ENCODE results near the gene AGBL4. TPM values are rescaled to one million over a fixed set of nuclear protein-coding genes. Genes with fewer than 3 reads are reported as not detected.

Gene AGBL4
- total and polyA plus RNA-seq, 2 of the 4 experiments (the other 2 are of a cell fraction) = not detected

- Histone ChIP-seq H2AFZ (replicated peaks; ENCODE audit: low read length, poor library complexity) (no peak overlapping the region), H3K9ac (ENCODE audit: low read depth, low read length) (no peak overlapping the region), H3K27me3 (ENCODE audit: control insufficient read depth, insufficient read depth, low read length) (no peaks in the 10 kb centered on the region), H3K23ac (ENCODE audit: low read depth, low read length) (no peak overlapping the region), H3K18ac (ENCODE audit: low read depth, low read length) (no peak overlapping the region), H3K4ac (ENCODE audit: low read depth, low read length) (no peak overlapping the region), H2BK5ac (ENCODE audit: low read depth, low read length, poor library complexity, severe bottlenecking) (no peak overlapping the region), H4K8ac (ENCODE audit: low read depth in 2 of 2, low read length in 2 of 2) (no peak overlapping the region), H2BK120ac (ENCODE audit: low read depth, low read length) (no peak overlapping the region), H3K4me1 (ENCODE audit: control insufficient read depth, insufficient read depth, low read length) (no peaks in the 10 kb centered on the region), H3K27ac (ENCODE audit: insufficient read depth, low read length) (no peak overlapping the region), H2AK9ac (replicated peaks; ENCODE audit: low read depth, low read length, poor library complexity) (no peak overlapping the region), H2AK5ac (ENCODE audit: low read depth, low read length) (no peak overlapping the region), H3K4me2 (ENCODE audit: low read depth, low read length) (no peak overlapping the region), H2BK15ac (ENCODE audit: low read depth, low read length) (no peak overlapping the region), H3K9me1 (ENCODE audit: insufficient read depth, low read length) (no peaks in the 10 kb centered on the region), H3K79me1 (ENCODE audit: low read depth in 1 of 2, low read length in 2 of 2) (no peaks in the 10 kb centered on the region), H4K20me1 (ENCODE audit: insufficient read depth, low read length) (no peaks in the 10 kb centered on the region), H3K9me3 (ENCODE audit: control insufficient read depth, insufficient read depth, low read length) (peaks cover 11% of the 10 kb centered on the region), H3K4me3 (ENCODE audit: insufficient read depth, low read depth, low read length) (no peak overlapping the region), H4K5ac (ENCODE audit: low read depth, low read length) (no peak overlapping the region), H3K56ac (ENCODE audit: extremely low read depth, insufficient read depth, low read length) (no peak overlapping the region), H3K14ac (replicated peaks; ENCODE audit: low read depth, low read length) (no peak overlapping the region), H2BK20ac (ENCODE audit: low read depth, low read length) (no peak overlapping the region), H3K36me3 (ENCODE audit: control insufficient read depth, insufficient read depth, low read length) (no peaks in the 10 kb centered on the region), H4K91ac (ENCODE audit: insufficient read depth, low read depth, low read length) (no peak overlapping the region)
- POLR2A ChIA-PET (ENCODE audit: unreplicated experiment) = no interaction called here
- no TSS peak for BruUV-seq (replicated peaks)
- ATAC-seq (ENCODE audit: low read depth) (no peak), DNase-seq (no peak)
- CTCF ChIA-PET = no interaction called here
- in situ Hi-C loops (cut with MboI; ENCODE audit: low sequenced_read_pairs) = no loop called here
- intact Hi-C loops (cut with micrococcal nuclease) = no loop called here
- TF ChIP-seq POLR2A (IDR thresholded peaks at IDR 0.05; ENCODE audit: low read depth, low read length) (no peak), NFE2L2 (IDR thresholded peaks at IDR 0.05; ENCODE audit: low read depth, low read length) (no peak), CHD1 (IDR thresholded peaks at IDR 0.05; ENCODE audit: low read depth, low read length) (no peak), CTCF (conservative IDR thresholded peaks at IDR 0.05; ENCODE audit: low read depth, low read length) (no peak), ELK1 (IDR thresholded peaks at IDR 0.05; ENCODE audit: borderline replicate concordance, low read depth, low read length) (no peak), MXI1 (IDR thresholded peaks at IDR 0.05; ENCODE audit: borderline replicate concordance, low read depth, low read length) (no peak), USF2 (IDR thresholded peaks at IDR 0.05; ENCODE audit: low read depth, low read length) (no peak), MAFK (IDR thresholded peaks at IDR 0.05; ENCODE audit: low read depth, low read length) (no peak), RCOR1 (IDR thresholded peaks at IDR 0.05; ENCODE audit: insufficient replicate concordance, low read length) (no peak), FOS (IDR thresholded peaks at IDR 0.05; ENCODE audit: low read depth, low read length) (no peak), MAZ (IDR thresholded peaks at IDR 0.05; ENCODE audit: borderline replicate concordance, low read depth, low read length) (no peak), RAD21 (IDR thresholded peaks at IDR 0.05; ENCODE audit: low read length) (no peak), BHLHE40 (IDR thresholded peaks at IDR 0.05; ENCODE audit: low read depth, low read length) (no peak), CEBPB (IDR thresholded peaks at IDR 0.05; ENCODE audit: low read depth, low read length) (no peak)
- WGBS, 2 experiments (ENCODE audit: extremely low coverage in 2 of 2, insufficient read length in 1 of 2) = no CpG with 5 or more reads among the region's 1 CpG
- dilution Hi-C loops (cut with HindIII; ENCODE audit: low sequenced_read_pairs, unreplicated experiment) = no loop called here
Observed at GRCh38 chr1:49358036-49358435, 665.7 kb downstream of the AGBL4 start.
